NCI-H2196 treated with DMSO at 0.1 percent for 48 hours (cell line): Measurements from ENCODE around the gene AMBRA1.
A peak's percentile ranks its signal among the peaks of the same experiment; 100 is the strongest.

Experiments
- DNase-seq: peaks from one replicate; lab custom pipeline; 2025; ENCODE audit not compliant: unreplicated experiment; lab: John Stamatoyannopoulos, UW

Gene AMBRA1

DNA sequence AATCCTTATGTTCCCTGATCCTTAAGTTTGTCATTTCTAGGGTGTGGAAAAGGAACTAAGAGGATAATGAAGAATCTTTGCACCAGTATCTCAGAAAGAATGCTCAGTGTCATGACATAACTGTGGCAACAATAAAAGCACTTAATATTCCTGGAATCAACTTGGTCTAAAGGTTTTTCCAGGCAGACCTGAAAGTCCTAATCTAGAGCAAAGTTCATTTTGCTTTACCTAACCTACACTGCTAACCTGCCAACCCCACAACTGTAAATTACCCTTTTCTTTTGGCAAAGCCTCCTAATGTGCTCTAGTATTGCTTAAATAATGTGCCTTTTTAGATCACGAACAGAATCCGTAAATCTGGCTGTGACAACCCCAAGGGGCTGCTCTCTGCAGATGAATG is 82.5 kb downstream of the AMBRA1 start:
- no peak for DNase-seq

DNA sequence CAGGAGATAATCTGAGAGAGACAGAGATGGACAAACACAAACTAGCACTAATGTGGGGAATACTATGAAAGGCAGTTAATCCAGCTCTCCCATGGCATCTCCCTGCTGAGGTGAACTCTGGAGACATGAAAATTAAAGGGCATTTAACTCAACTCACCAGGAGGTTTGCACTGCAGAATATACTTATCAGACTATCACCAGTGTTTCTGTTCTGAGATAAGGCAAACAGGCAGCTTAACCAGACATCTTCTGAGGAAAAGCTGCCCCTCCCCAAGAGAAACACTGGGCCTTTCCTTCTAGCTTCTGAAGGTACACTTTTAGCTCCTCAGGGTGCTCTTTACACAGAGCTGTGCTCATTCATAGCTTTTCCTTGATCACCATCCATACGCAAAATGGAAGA is 85.5 kb downstream of the AMBRA1 start:
- no peak for DNase-seq

DNA sequence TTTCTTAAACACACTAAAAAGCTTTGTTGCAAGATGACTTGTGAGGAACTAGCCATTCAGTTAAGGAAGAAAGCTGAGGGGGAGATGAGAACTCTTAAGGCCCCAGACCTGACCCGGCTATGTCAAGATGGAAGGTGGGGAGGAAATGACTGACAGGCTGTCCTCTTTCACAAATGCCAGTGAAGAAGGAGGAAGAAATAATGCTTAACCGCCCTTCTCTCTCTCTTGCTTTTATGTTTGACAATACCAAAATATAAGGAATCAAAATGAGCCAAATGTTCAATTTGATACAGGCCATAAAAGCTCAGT is 87.4 kb downstream of the AMBRA1 start:
- DNase-seq: no peak

DNA sequence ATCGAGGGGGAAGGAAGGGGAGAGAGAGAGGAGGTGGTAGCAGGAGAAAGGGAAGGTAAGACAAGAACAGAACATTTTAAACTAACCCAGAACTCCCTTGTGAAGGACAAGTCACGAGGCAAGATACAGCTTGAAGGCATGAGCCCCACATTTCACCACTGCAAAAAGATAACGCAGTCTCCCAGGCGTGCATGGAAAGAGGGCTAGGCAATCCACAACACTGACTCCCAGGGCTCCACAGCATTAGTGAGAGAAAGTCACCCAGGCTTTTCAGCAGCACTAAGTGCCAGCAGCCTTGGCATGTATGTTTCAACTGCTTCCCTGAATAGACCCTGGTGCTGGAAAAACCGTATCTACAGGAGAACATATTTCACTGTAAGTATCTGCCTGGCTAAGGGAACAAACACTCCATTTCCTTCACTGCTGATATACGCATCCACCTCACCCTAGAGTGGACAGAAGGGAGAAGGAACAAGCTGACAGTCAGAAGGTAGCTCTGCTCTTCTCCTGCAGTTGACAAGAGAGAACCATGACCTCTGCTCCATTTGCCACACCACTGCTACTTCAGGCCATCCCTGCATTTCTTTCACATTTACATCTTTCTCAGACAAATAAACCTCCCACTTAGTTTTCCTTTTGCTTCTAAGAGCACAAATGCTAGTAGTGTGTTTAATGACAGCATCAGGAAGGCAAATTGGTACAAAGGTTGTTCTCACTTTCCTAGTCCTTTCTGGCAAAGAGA is 87.9 kb downstream of the AMBRA1 start:
- no peak for DNase-seq

DNA sequence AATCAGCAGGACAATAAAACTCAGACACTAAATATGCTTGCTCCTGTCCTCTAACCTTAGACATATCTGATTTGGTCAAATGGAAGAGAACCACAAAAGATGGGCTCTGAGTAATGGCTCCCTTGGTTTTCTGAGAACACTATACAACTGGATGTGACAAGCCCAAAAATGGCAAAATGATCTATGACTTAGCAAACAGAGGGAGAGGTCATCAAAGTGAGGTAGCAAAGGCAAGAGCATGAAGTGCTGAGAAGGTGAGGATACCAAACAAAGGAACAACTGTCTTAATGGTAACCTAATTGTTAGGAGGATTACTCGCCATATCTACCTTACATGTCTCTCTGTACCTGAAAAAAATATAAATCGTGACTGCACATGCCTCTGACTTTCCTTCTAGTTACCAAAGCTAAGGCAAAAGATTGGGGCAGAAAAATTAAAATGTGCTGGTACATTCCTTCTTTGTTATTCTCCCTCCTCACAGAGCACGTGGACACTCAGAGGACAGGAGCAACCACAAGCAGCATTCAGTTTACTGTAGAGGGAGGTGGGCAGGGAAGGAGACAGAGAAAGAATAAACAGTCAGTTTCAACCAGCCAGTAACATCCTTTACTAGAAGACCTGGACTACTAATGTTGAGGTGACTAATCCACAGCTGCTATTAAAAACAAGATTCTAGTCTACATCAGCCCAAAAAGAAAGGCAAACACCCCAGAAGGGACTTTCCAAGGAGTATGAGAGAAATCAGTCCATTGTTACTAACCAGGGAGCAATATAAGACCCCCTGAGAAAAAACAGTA is 88.8 kb downstream of the AMBRA1 start:
- DNase-seq: no peak

DNA sequence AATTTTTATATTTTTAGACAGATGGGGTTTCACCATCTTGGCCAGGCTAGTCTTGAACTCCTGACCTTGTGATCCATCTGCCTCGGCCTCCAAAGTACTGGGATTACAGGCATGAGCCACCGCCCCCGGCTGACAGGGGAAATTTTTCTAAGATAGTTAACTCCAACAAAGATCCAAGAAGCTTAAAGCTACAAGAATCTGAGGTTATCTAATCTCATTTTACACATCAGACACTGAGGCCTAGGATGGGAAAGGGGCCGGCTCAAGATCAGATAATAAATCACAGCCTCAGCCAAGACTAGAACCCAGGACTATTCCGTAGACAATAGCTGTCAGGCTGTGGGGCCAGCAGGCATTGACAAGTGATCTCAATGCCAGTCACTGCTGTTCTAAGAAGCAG is 94.0 kb downstream of the AMBRA1 start:
- no peak for DNase-seq

DNA sequence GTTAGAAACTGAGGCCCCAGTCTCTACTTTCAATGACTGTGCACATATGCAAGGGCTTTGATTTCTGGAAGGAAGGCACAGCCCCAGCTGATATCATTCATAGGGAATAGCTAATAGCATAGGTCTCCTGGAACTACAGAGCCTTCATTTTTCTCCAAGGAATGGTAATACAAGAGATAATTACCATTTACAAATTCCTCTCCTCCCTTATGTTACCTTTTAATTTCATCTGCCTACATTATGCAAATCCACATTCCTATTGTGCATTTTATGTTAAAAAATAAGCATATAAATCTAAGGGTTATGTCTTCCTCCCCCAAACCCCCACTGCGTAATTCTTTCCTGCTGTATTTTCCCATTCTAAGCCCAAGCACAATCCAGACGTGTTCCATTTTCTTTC is 94.9 kb downstream of the AMBRA1 start:
- DNase-seq: no peak

DNA sequence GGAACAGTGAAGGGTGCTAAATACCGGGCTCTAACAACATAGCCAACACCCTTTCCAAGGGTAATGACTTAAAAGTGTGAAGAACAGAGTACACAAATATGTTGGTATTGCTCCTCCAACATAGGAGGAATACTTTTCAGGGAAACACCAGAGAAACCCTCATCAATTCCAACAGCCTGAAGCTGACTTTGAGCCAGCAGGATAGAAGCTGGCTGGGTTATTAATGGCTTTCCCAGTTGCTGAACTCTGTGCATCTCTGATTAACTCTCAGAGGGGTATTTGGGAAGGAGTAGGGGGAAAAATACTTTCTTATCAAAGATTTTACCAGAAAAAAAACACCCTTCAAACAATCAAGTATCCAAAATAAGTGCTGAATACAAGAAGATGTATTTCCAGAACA is 95.6 kb downstream of the AMBRA1 start:
- DNase-seq: no peak

DNA sequence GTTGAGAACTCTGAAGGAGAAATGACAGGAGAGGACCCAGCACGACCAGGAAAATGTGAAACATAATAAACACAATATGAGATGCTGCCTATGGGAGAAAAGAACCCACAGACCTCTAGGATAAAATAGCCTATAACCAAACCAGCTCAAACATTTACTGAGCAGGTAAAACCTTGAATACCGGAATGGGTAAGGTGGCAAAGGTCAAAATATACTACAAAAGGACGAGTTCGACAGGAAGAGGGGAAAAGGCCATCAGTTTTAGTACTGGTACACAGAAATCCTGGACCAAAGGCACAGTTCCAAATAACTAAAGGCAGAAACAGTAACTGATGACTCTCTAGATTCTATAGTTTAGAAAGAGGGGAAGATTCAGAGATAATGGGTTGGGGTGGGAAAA is 96.3 kb downstream of the AMBRA1 start:
- no peak for DNase-seq

DNA sequence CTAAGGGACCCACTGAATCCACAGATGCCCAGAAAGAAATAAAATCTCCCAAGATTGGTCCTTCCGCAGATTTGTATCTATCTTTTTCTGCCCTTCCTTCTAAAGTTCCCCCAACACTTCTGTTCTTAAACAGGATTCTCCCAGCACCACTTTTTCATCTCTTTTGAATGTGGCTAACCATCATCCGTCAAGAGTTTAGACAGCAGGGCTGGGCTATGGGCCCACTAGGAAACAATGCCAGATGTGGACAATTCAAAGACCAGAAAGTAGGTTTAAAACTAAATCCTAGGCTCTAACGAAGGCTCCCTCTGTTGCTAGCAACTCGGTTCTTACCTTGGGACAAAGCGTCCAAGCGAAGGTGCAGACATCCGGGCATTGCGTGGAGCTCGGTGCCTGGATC is 100.0 kb downstream of the AMBRA1 start:
- DNase-seq: no peak

DNA sequence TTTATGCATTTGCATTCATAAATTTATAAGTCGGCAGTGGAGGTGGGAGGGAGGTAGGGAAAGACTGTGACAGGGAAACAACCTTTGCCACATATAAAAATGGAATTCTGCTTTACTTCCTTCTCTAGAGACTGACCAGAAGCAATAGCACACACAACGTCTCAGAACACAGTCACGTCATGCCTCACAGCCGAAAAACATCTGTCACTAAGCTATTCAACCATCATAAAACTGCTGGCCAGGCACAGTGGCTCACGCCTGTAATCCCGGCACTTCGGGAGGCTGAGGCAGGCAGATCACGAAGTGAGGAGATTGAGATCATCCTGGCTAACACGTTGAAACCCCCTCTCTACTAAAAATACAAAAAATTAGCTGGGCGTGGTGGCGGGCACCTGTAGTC is 101.3 kb downstream of the AMBRA1 start:
- DNase-seq: no peak

DNA sequence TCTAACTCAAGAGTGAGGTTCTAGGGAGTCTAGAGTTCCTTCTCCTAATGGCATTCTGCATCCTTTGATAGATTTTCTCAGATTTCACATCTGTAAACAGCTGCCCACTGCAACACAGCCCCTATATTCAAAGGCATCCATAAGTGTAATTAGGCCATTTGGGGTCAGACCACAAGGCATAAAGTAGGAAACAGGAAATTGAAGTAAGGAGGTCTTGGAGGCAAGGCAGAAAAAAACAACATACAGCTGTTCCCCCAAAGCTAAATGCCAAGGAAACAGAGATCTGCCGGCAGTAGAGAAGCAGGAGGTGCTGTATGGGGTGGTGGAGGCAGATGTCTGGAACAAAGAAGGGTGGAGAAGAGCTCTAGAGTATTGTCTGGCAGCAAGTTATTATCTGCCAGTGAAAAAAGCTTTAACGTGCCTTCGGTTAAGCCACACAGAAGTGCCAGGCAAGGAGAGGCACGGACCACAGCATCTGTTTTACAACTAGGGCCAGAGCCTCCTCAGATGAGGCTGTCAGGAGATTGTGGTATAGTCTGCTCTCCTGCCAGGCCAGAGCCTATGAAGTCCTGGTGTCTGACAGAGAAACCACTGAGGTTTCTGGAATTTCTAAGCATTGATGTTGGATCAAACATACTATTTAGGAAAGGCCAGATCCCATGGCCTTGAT is 102.0 kb downstream of the AMBRA1 start:
- no peak for DNase-seq

DNA sequence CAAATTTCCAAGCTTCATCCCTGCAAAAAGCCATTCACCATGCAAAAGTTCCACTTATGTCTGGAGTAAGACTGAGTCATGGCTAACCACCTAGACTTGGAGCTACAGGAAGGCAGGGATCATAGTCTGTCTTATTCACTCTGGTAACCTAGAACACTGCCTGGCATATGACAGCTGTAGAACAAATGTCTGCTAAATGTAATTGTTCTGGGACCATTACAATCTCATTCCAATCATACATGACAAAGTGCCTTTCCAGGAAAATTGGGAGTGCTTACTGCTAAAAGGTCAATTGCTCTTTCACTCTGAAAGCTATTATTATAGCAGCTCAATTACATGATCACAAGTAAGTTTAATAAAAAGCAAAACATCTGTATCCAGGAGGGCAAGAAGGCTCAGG is 103.2 kb downstream of the AMBRA1 start:
- DNase-seq: no peak

DNA sequence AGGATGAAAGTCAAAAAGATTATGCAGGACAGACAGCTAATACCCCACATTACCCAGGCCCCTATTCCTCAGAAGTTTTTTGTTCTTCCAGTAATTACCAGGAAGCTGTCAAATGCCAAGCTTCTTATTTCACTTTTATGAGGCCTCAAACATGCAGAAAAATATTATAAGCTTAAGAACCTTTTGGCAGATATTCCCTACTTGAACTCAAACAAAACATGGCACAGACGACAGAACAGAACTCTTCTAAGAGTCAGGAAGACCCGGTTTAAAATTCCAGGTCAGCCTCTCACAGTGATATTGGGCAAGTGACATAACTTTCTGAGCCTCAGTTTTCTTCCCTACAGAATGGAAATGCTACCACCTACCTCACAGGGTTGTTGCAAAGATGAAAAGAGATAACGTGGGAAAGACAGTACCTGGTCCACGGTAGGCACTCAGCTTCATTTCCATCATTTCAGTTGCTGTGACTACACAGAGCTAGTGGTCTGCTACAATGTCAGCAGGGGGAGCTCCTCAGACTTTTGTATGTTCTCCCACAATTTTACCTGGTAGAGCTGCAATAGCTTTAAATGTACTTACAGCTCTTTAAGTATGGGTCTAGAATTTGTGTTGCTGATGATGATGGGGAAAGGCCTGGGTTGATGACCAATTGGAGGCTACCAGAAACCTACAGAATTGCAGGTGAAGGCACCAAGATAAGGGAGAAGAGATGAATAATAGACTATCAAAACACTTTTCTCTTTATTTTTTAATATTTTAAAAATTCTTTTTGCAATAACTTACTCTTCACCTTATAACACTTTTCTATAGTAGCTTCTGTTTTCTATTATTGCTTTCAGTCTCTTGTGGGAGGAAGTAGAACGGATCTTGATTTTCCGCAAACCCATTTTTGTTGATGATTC is 103.9 kb downstream of the AMBRA1 start:
- DNase-seq: peak; percentile 27

DNA sequence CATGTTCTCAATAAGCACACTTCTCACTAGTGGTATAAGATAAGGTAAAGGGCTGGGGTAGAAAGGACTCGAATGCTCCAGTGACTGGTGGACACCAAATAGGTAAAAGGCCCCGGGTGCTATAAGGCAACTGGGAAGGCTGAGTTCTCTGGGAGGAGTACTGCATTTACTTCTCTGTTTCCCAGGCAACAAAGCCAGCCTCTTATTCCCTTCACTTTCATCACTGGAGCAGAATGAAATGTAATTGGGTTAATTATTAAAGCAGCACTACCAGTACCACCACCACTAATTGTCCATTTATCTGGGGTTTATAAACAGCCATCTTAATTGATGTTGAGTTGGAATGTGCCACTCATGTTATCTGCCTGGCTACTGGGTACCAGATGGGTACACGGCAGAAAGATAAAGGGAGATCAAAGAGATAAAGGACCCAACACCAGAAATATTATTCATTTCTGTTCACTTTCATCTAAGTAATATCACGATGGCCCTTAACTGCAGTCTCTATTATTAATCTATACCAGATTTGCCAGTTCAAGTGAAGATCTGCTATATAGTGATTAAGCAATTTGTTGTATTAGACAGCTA is 107.9 kb downstream of the AMBRA1 start:
- no peak for DNase-seq

DNA sequence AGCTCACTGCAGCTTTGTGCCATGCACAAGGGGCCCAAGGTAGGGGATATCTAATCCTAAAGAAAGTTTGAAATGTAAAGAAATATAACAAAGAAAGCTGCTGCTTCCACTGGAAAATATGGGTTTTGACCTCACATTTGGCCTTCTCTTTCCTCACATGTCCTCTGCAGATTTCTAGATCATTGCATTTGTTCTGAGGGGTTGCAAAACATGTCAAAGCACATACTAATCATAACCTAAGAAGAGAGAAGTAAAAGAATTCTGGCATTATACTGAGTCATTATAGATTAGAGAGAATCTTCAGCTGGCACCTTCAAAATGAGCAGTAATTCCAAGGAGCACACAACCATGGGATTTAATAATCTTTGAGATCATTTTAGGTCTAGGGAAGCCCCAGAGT is 109.7 kb downstream of the AMBRA1 start:
- DNase-seq: no peak

DNA sequence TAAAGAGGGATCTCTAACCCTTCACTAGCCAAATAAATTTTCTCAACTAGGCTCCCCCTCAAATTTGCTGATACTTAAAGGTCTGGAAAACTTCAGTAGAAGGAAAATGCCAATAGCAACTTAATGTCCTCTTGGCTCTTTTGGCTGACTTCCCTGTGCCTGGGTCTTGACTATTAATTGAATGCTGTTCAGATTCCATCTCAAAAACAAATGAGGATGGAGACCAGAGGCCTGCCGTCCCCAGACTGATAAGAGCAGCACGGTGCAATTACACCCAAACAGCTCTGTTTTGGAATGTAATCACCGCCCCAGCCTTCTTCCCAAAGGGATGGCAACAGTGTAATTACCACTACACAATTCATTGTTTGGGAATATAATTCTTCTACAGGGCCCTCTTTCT is 112.9 kb downstream of the AMBRA1 start:
- no peak for DNase-seq

DNA sequence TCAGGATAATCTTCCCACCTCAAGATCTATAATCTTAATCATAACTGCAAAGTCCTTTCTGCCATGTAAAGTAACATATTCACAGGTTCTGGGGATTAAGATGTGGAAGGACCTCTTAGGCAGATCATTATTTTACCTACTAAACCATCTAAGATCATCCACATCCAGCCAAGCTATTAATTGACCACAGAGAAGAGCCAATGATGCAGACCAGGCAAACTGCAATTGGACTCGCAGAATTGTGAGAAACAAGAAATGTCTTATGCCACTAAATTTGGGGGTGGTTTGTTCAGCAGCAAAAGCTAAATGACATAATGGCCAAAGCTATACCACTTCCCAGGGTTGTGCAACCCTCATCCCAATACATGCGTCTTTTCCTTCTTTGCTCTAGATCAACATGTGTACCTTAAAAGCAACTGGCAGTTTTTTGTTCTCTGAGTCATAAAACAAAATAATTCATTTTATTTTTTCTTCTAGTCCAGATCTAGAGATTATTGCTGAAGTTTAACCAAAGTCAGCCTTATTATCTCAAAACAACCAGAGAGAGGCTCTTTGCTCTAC is 113.6 kb downstream of the AMBRA1 start:
- DNase-seq: no peak

DNA sequence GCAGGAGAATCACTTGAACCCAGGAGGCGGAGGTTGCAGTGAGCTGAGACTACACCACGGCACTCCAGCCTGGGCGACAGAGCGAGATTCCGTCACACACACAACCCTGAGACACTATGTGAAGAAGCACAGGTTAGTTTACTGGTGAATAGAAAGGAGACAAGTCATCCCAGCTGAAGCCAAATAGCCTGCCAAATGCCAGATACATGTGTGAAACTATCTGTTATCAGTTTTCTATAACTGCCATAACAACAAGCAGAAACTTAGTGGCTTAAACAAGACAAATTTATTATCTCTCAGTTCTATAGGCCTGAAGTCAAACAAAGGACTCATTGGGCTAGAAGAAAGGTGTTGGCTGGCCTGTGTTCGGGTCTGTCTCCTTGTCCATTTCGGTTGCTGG is 114.2 kb downstream of the AMBRA1 start:
- DNase-seq: no peak

DNA sequence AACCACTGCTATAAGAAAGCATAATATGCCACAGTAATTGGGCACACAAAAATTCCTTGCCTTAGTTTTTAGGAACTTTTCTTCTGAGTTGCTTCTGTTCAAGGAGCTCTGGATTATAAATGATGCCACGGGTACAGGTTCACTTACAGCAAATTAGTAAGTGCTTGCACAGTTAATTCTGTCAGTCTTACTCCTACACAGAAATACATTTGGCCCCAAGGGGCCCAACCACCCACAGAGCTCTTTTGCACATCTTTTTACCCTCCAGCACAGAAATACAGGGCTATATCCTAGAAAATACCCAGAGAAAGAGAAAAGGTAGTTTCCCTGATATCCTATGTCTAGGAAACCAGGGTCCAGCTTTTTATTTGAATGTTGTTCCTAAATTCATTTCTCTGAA is 115.6 kb downstream of the AMBRA1 start:
- DNase-seq: no peak

DNA sequence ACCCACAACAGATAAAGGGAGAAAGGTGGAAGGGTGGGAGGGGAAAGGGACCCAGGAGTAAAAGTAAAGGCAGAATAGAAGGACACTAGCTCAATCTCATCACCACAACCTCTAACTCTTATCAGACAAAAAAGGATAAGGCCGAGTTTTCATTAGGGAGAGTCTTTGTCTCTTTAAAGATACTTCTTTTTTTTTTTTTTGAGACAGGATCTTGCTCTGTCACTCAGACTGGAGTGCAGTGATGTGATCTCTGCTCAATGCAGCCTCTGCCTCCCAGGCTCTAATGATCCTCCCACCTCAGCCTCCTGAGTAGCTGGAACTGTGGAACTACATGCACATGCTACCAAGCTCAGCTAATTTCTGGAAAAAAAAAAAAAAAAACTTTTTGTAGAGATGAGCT is 116.7 kb downstream of the AMBRA1 start:
- DNase-seq: no peak
